Hypothalamus (tissue), 51 donors: Measurements from ENCODE around the gene SBNO1.
"Not testable (repeated sequence)": the region's sequence is repeated elsewhere in the genome, so short reads cannot be mapped to it uniquely, and the experiment has no call there.

Source experiments
- DNase-seq, 51 donors: peaks; one replicate each; lab custom pipeline; 2025; lab: John Stamatoyannopoulos, UW

SBNO1 gene

DNA sequence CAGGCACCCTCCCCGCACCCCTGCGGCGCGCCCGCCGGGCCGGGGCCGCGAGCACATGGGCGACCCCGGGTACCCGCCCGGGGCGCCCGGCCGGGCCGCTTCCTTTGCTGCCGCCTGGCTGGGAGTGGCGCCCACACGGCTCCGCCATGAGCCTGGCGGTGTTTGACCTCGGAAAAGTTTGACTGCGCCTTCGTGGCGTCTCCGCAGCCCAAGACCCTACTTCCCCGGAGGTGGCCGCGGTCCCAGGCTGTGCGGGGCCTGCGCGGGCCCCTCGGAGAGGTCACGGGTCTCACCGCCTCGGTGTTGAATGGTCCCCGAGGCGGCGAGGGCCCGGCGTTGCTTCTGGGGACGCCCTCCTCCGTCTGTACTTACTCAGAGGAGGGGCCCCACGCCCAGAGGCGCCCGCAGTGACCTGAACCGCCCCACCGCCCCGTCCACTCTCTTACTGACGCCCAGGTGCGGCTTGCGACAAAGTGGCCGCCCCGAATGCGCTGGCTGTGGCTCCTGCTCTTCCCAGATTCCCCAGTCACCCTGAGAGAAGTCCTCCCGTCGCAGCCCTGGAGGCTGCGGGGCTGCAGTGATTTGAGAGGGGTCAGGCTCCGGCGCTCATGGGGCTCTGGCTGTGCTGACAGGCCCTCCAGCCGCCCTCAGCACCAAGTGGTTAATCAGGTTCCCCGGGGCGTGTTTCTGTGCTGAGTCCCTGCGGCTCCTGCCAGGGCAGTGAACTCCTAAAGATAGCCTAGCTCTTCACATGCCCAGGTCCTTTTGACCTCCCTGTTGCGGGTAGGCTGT, 25.1 kb upstream of the SBNO1 start:
- peak in 14 of 51 donors; percentile 10 to 42 (median 22) for DNase-seq

DNA sequence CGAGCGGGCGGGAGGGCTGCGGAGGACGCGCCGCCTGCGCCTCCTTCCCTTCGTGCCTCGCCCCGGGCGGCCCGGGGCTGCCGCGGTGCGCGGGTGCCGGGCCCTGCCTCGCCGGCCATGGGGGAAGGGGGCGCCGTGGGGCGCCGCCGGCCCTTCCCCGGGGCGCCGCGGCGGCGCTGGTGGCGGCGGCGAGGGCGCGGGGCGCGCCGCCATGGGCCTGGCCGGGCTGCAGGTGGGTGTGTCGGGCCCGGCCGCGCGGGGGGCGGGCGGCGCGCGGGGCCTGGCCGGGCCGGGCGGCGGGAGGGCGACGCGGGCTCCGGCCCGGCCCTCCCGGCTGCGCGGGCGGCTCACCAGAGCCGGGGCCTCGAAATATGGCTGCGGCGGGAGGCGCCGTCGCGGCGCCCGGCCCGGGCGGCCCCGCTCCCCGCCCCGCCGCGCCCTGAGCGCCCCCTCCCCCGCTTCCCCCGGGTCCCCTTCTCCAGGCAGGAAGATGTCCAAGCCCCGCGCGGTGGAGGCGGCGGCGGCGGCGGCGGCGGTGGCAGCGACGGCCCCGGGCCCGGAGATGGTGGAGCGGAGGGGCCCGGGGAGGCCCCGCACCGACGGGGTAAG, 24.4 kb upstream of the SBNO1 start:
- peak in 1 of 51 donors; percentile 42 for DNase-seq

GRCh38 chr12:123388177-123388950, 23.7 kb upstream of the SBNO1 start:
- peak; percentile 13 to 86 (median 69) for DNase-seq

GRCh38 chr12:123387508-123388176, 23.0 kb upstream of the SBNO1 start:
- peak in 1 of 51 donors; percentile 21 for DNase-seq

DNA sequence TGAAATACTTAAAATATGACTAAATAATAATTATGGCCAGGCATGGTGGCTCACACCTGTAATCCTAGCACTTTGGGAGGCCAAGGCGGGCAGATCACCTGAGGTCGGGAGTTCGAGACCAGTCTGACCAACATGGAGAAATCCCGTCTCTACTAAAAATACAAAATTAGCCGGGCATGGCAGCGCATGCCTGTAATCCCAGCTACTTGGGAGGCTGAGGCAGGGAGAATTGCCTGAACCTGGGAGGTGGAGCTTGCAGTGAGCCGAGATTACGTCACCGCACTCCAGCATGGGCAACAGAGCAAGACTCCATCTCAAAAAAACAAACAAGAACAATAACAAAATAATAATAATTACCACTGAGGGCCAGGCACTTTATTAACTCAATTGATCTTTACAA, 20.9 kb upstream of the SBNO1 start:
- DNase-seq, result not testable (repeated sequence)

GRCh38 chr12:123384994-123385376, 20.3 kb upstream of the SBNO1 start:
- no peak for DNase-seq

DNA sequence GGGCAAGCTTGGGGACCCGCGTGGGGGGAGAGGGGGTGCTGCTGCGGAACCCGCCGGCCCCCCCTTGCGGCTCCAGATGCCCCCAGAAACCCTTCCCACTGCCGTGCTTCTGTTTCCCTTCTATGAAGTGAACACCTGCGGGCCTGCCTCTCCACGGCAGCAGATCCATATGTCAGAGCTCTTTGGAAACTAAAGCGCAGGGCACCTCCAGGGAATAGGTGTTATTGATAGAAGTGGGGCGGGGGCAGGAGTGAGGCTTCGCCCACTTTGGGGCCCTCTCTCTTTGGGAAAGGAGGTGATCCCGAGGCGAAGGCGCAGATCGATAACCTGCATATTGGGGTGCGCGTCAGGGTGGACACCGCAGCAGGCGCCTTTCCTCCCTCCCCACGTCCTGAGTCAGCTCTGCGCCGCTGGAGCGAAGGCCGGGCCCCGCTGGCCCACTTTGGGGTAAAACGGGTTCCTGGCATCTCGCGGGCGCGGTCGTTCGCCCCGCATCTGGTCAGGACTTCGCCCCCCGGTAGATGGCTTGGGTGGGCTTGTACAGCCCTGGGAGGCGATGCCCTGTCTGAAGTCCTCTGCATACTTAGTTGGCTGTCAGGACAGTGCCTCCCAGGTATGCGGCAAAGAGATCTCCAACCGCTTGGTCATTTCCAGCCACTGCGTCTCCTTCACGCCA, 19.8 kb upstream of the SBNO1 start:
- peak in 3 of 51 donors; percentile 18 to 32 (median 18) for DNase-seq

GRCh38 chr12:123382684-123383083, 18.0 kb upstream of the SBNO1 start:
- DNase-seq, result no peak

GRCh38 chr12:123379391-123379790, 14.7 kb upstream of the SBNO1 start:
- no peak for DNase-seq

- not testable (repeated sequence) for DNase-seq
These were observed 7.8 kb upstream of the SBNO1 start for GRCh38 chr12:123372415-123372814.

GRCh38 chr12:123371667-123372368, 7.2 kb upstream of the SBNO1 start:
- DNase-seq, result not testable (repeated sequence)

DNA sequence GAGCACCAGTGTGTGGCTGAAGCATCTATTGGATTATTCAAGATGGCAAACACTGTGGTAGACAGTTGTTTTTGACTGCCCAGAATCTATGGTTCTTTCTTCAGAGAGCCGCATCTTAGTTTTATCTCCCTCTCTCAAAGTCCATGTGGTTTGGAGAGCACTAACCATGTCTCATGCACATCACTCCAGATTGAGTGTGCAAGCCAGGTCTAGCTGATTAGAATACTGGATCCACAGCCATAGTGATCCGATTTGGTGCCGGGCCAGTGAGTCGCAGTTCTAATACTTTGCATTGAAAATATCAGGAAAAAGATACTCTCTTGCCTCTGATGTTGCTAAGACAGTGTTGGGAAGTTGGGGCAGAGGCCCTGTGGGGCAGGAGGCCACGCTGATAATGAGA, 4.6 kb upstream of the SBNO1 start:
- DNase-seq, result no peak

DNA sequence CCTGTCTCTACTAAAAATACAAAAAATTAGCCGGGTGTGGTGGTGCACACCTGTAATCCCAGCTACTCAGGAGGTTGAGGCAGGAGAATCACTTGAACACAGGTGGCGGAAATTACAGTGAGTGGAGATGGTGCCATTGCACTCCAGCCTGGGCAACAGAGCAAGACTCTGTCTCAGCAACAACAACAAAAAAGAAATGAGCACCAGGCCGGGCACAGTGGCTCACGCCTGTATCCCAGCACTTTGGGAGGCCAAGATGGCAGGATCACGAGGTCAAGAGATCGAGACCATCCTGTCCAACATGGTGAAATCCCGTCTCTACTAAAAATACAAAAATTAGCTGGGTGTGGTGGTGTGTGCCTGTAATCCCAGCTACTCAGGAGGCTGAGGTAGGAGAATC, 3.8 kb upstream of the SBNO1 start:
- DNase-seq, result not testable (repeated sequence)

GRCh38 chr12:123367511-123367910, 2.9 kb upstream of the SBNO1 start:
- no peak for DNase-seq

DNA sequence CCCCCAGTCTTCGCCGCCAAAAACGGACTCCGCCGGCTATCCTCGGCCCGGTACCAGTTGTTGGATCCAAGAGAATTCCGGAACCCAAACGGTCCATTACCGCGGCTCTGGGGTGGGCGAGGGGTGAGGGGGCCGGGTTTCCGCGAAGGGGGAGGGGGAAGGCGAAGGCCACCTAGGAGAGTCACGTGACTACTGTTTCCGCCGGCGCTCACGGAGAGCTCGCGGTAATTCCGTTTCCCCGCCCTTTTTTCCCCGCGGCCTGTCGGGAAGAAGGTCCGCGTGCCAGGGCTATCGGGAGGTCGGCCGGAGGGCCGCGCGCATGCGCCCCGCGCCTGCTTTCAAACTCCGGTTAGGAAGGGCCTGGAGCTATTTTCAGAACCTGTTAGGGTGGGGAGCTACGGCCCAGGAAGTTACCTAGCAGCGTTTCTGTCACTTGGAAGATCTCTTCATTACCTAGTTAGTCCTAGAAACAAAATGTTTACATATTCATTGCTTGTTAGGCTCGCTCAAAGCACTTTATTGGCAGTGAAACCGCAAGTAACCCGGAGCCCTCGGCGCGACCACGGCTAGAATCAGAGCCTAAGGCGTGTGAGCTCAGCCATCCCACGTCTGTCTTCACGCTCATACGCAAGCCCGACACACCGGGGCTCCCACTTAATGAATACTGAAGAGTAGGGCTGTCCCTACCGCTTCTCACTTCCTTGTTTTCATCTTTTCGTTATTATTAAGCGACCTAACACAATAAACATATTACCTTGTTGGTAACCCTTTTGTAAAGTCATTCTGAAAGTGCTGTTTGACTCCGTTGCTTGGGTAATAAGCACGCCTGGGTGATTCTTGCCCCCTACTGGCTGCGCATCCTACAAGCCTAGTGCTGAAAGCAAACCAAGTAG, 624 bp upstream of the SBNO1 start:
- peak; percentile 88 to 100 (median 96) for DNase-seq

DNA sequence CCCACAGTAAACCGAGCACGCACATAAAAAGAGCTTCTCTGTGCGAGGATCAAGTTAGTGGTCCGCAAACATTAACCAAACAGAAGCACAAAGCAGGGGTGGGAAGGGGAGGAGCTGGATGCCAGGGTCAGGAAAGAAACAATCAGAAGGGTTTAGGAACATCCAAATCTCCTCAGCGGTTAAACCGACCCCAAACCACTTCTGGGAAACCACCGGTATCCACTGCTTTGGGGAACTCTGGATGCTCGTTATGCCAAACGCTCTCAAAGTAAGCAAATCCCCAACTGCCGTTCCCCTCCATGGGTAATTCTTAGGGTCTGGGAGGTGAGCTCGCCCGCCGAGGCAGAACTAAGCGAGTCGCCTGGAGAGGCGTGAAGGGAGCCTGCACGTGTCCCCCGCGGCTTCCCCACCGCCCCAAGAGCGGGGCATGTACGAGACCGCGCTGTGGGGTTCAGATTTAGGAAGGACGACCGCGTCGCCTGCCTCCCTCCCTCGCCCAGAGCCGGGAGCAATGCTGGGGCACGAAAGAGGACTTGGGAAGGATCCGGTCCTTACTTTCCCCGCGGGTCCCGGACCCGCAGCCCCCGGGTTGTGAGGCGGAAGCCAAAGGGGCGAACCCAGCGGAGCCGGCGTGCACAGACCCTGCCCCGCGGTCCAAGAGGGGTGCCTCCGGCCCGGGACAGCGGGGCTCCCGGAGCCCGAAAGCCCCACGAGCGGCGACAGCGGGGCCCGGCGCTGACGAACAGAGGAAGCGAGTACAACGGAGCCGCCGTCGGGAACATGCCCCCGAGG, 711 bp downstream of the SBNO1 start:
- DNase-seq, result peak in 25 of 51 donors; percentile 1 to 45 (median 21)

DNA sequence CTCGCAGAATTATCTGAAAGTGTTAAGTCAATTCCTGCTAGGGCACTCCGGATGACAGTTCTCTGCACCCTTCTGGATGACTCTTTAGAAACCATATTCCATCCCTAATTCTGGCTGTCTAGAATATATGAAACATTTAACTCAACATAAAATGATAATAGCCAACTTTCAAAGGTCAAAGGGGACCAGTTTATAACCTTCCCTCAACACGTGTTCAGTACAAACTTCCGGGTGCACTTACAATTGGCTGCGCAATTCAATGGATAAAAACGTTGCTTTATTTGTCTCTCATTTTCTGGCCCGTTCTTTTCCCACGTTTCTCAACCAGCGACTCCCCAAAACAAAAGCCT, 1.3 kb downstream of the SBNO1 start:
- peak in 3 of 51 donors; percentile 4 to 43 (median 32) for DNase-seq

GRCh38 chr12:123358035-123358434, 6.6 kb downstream of the SBNO1 start:
- DNase-seq, result no peak
